Keratinocyte (primary cell): ENCODE data around the gene GATAD2B. TPM values are rescaled to one million over a fixed set of nuclear protein-coding genes. Genes with fewer than 3 reads are reported as not detected.

Source experiments
- DNase-seq: peaks from one replicate; pipeline ENCODE4 v3.0.0-alpha.2; 2011; ENCODE audit warnings: low read depth, missing footprints, low spot score
- FAIRE-seq: peaks from 2 replicates; lab custom pipeline; 2011; peaks lifted over from hg19 to GRCh38; lab: Jason Lieb, UNC
- H2AFZ ChIP-seq: 2 replicates; pipeline ENCODE4 v1.6.0; 2012; ENCODE audit warnings: low read length, control low read depth, inconsistent platforms; ENCODE audit not compliant: control insufficient read depth
- H3K27ac ChIP-seq: 2 replicates; pipeline ENCODE4 v1.5.1; 2011; ENCODE audit warnings: low read length; ENCODE audit not compliant: control insufficient read depth, insufficient read depth
- H3K27me3 ChIP-seq: 3 replicates; pipeline ENCODE4 v1.6.0; 2011; ENCODE audit warnings: low read length; ENCODE audit not compliant: control insufficient read depth, insufficient read depth; ENCODE audit errors: extremely low read depth
- H3K36me3 ChIP-seq, 2 experiments: 2 replicates in 1 of 2; 3 replicates in 1 of 2; pipeline ENCODE4 v1.5.1; 2011; ENCODE audit warnings: low read length in 2 of 2, mild to moderate bottlenecking in 1 of 2; ENCODE audit not compliant: control insufficient read depth in 2 of 2, insufficient read depth in 2 of 2; ENCODE audit errors: extremely low read depth in 1 of 2
- H3K4me1 ChIP-seq: 3 replicates; pipeline ENCODE4 v1.5.1; 2011; ENCODE audit warnings: low read length; ENCODE audit not compliant: control insufficient read depth, insufficient read depth; ENCODE audit errors: extremely low read depth
- H3K4me2 ChIP-seq: 3 replicates; pipeline ENCODE4 v1.6.0; 2011; ENCODE audit warnings: low read depth, low read length; ENCODE audit not compliant: control insufficient read depth, insufficient read depth; ENCODE audit errors: extremely low read depth
- H3K4me3 ChIP-seq, 3 experiments: fragments of 200-600 bp in 1 of 3; sonication (generic) in 1 of 3; 2 replicates in 2 of 3; 3 replicates in 1 of 3; pipeline ENCODE4 v1.5.1; 2011 to 2016; ENCODE audit warnings: low read length in 3 of 3, mild to moderate bottlenecking in 3 of 3, control low read depth in 2 of 3, inconsistent platforms in 1 of 3, low read depth in 1 of 3, mixed read lengths in 1 of 3, mixed run types in 1 of 3, moderate library complexity in 1 of 3; ENCODE audit not compliant: control insufficient read depth in 2 of 3, insufficient read depth in 2 of 3; ENCODE audit errors: extremely low read depth in 1 of 3
- H3K79me2 ChIP-seq: 2 replicates; pipeline ENCODE4 v1.6.0; 2012; ENCODE audit warnings: low read length; ENCODE audit not compliant: control insufficient read depth, insufficient read depth
- H3K9ac ChIP-seq: 3 replicates; pipeline ENCODE4 v1.6.0; 2011; ENCODE audit warnings: low read length; ENCODE audit not compliant: control insufficient read depth, insufficient read depth; ENCODE audit errors: extremely low read depth
- H3K9me1 ChIP-seq: 3 replicates; pipeline ENCODE4 v1.6.0; 2011; ENCODE audit warnings: low read length; ENCODE audit not compliant: control insufficient read depth, insufficient read depth; ENCODE audit errors: extremely low read depth
- H3K9me3 ChIP-seq: 2 replicates; pipeline ENCODE4 v1.5.1; 2012; ENCODE audit warnings: low read depth, low read length; ENCODE audit not compliant: control insufficient read depth
- H4K20me1 ChIP-seq: 3 replicates; pipeline ENCODE4 v1.6.0; 2011; ENCODE audit warnings: low read length; ENCODE audit not compliant: control insufficient read depth, insufficient read depth; ENCODE audit errors: extremely low read depth
- CTCF ChIP-seq, 3 experiments: IDR thresholded peaks in 1 of 3; conservative IDR thresholded peaks in 1 of 3; optimal IDR thresholded peaks in 1 of 3; 2 replicates in 2 of 3; 3 replicates in 1 of 3; pipeline versions ENCODE3 to v1.5.1; 2011; ENCODE audit warnings: low read length in 3 of 3, mild to moderate bottlenecking in 3 of 3, moderate library complexity in 2 of 3, control low read depth in 1 of 3, inconsistent platforms in 1 of 3; ENCODE audit not compliant: insufficient read depth in 2 of 3; ENCODE audit errors: extremely low read depth in 1 of 3
- EZH2 ChIP-seq: IDR thresholded peaks from one replicate; pipeline ENCODE4 v1.6.1; 2012; ENCODE audit warnings: inconsistent platforms, mild to moderate bottlenecking, low read length, moderate library complexity
- dilution Hi-C: fragments of 300-500 bp; cut with MboI; formaldehyde crosslinking; loops from one replicate; pipeline ENCODE4 v1.7.0; 2020; ENCODE audit warnings: low sequenced_read_pairs; ENCODE audit not compliant: extremely low pct_ligation_motif_present
- polyA plus RNA-seq, 5 experiments: library from polyadenylated mRNA; depleted of rRNA in 3 of 5; stranded (reverse) in 3 of 5; stranded (forward) in 1 of 5; unstranded in 1 of 5; fragments of >200 nt; gene quantifications; 1 replicate in 1 of 5; 2 replicates in 3 of 5; 3 replicates in 1 of 5; pipeline versions ENCODE4 v1.2.1 to v1.2.3, GENCODE V29; 2011 to 2012; ENCODE audit warnings: missing spikeins in 2 of 5, low read depth in 1 of 5, low replicate concordance in 1 of 5

The GATAD2B gene
- polyA plus RNA-seq, 1 donor (not counting 4 experiments of a cell fraction or from before 2014, with no cell fraction given): 6.1 TPM

- peak overlapping the region; percentile 80 for H3K27ac ChIP-seq
- peaks cover 22% of the 10 kb centered on the region for H3K79me2 ChIP-seq
- peaks cover 10% of the 10 kb centered on the region for H3K4me1 ChIP-seq
- H3K9me3 ChIP-seq: no peaks in the 10 kb centered on the region
- no peak for FAIRE-seq
- peaks cover 20 to 35% of the 10 kb centered on the region in 2 experiments for H3K36me3 ChIP-seq
- peak overlapping the region; percentile 75 to 88 (median 79) for H3K4me3 ChIP-seq
- no peaks in the 10 kb centered on the region for H3K9me1 ChIP-seq
- no peak for TF ChIP-seq EZH2
- TF ChIP-seq CTCF (optimal IDR thresholded peaks at IDR 0.05 in 1 of 3, IDR thresholded peaks at IDR 0.05 in 1 of 3, conservative IDR thresholded peaks at IDR 0.05 in 1 of 3; ENCODE audit: extremely low read depth in 1 of 3, insufficient read depth in 2 of 3, low read length in 3 of 3): no peak
- DNase-seq: no peak
- no peaks in the 10 kb centered on the region for H3K27me3 ChIP-seq
- H3K4me2 ChIP-seq: peak overlapping the region; percentile 92
- H3K9ac ChIP-seq: peak overlapping the region; percentile 82
- H2AFZ ChIP-seq: peak overlapping the region; percentile 70
- dilution Hi-C loops: no loop called here
- H4K20me1 ChIP-seq: no peaks in the 10 kb centered on the region
These were observed 22.5 kb upstream of the GATAD2B start for GRCh38 chr1:153945131-153945794.

- H3K4me3 ChIP-seq: peak overlapping the region in 1 of 3 experiments; percentile 75
- TF ChIP-seq CTCF (optimal IDR thresholded peaks at IDR 0.05 in 1 of 3, IDR thresholded peaks at IDR 0.05 in 1 of 3, conservative IDR thresholded peaks at IDR 0.05 in 1 of 3; ENCODE audit: extremely low read depth in 1 of 3, insufficient read depth in 2 of 3, low read length in 3 of 3) (no peak), EZH2 (no peak)
- dilution Hi-C loops: no loop called here
These were observed 22.0 kb upstream of the GATAD2B start for GRCh38 chr1:153944827-153945117.

More at GRCh38 chr1:153944827-153945117, 22.0 kb upstream of the GATAD2B start:
- Histone ChIP-seq H3K9me3 (no peaks in the 10 kb centered on the region), H3K4me2 (peak overlapping the region; percentile 92), H2AFZ (no peak overlapping the region), H3K9me1 (no peaks in the 10 kb centered on the region), H3K27ac (no peak overlapping the region), H3K36me3 (peaks cover 20 to 35% of the 10 kb centered on the region in 2 experiments), H3K4me1 (peaks cover 10% of the 10 kb centered on the region), H3K79me2 (peaks cover 22% of the 10 kb centered on the region), H3K9ac (no peak overlapping the region), H4K20me1 (no peaks in the 10 kb centered on the region), H3K27me3 (no peaks in the 10 kb centered on the region)
- no peak for FAIRE-seq
- no peak for DNase-seq
